Measurements from ENCODE around the gene TSKU.
A peak's percentile ranks its signal among the peaks of the same experiment; 100 is the strongest.

TSKU gene

GRCh38 chr11:76770642-76771445, 12.3 kb upstream of the TSKU start:
- DNase-seq, result no peak

DNA sequence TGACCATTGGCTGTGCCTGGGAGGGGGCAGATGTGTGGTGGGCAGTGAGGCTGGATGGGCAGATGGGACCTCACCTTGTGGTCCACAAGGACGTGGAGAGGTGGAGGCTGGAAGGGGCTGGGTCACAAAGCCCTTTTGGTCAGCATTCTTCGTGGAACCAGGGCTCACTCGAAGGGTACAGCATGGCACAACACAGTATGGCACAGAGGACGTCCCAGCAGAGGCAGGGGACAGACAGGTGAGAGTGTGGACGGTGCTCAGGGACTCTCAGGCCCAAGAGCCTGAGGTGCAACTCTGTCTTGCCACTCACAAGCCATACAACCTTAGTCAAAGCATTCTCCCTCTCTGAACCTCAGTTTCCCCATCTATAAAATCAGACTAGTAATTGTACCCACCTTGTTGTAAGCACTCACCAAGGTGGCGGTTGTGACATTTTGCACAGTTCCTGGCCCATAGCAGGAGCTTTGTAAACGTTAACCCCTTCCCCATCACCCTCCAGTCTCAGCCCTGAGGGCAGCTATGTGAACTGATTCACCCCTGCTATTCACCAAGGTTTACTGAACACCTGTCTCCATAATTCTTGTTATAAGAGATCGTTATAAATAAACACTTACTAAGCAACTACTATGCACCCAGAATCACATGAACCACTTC, 11.6 kb upstream of the TSKU start:
- no peak for DNase-seq

- no peak for DNase-seq
Measured at GRCh38 chr11:76772100-76772782, 10.9 kb upstream of the TSKU start.

GRCh38 chr11:76772783-76773106, 10.4 kb upstream of the TSKU start:
- DNase-seq, result no peak

DNA sequence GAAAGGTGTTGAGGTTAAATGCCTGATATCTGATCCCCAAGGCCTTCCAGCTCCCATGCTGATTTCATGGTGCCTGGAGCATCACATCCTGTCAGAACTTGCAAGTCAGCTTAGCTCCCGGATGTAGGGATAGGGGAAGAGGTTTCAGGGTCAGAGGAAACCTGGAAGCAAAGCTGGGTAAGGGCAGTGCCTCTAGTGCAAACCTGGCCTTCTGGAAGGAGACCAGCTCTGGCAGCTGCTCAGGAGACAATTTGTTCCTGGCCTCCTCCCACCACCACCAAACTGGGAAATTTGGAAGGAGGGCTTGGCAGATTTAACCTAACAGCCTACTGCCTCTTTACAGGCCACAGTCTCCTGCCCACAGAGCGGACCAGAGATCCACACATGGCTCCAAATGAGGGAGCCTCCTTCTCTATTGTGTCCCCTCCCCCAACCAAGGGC, 9.2 kb upstream of the TSKU start:
- DNase-seq, result no peak

- no peak for DNase-seq
Measured at GRCh38 chr11:76776472-76776871, 6.7 kb upstream of the TSKU start.

DNA sequence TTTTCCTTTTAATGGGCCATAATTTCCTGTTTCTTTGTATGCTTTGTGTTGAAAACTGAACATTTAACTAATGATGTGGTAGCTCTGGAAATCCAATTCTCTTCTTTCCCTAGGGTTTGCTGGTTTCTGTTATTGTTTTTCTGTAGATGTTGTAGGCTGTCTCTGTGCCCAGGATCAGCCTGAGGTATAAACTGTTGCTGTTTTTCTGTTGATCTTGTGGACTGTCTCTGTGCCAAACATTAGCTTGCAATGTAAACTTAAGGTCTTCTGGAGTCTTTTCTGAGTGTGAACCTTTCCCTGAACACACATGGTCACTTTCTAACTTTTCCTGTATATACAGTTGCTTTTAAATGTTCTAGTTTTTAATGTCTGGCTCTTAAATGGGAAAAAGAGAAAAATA, 5.9 kb upstream of the TSKU start:
- no peak for DNase-seq

DNA sequence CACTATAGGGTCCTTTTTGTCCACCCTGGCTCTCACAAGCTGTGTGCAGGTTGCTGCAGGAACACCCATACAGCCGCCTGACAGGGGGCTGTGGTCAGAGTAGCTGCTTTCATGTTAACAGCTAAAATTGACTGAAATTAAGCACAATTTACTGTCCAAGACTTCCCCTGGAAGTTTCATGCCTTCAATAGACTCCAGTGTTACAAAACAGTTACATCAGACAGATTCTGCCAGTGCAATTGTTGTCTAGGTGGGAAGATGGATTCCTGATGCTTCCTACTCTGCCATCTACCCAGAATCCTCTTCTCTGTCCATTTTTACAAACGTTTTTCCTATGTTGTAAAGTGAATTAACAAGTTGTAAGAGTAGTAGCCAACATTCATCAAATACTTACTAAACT, 5.3 kb upstream of the TSKU start:
- DNase-seq, result no peak

GRCh38 chr11:76778874-76779273, 4.3 kb upstream of the TSKU start:
- no peak for DNase-seq

DNA sequence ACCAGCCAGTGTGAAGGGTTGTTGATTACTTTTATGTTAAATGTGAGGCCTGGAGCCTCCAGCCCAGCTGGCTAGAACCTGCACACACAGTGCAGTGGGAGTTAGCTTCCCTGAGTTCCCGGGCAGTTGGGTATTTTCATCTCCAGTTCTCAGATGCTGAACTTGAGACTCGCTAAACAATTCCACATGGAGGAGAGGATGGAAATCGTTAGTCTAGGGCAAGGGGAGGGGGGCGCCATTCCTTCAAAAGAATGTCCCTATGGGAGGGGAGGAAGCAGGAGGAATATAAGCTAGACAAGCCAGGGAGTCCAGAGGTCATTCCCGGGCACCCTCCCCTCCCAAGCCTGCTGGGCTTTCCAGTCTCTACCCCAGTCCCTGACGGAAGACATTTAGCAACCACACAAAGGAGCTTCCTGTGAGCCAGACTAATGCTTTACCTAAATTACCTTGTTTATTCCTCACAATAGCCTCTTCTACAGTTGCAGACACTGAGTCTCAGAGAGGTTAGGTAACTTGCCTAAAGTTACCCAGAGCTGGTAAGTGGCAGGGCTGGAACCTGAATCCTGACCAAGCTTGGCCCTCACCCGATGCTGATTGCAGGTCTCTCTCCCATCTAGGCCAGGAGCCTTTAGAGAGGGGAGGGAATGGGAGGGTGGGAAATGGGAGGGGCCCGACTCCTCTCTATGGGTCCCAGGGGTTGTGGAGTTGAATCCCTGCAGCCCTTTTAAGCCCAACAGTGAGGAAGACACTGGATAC, 1.9 kb upstream of the TSKU start:
- DNase-seq, result no peak

DNA sequence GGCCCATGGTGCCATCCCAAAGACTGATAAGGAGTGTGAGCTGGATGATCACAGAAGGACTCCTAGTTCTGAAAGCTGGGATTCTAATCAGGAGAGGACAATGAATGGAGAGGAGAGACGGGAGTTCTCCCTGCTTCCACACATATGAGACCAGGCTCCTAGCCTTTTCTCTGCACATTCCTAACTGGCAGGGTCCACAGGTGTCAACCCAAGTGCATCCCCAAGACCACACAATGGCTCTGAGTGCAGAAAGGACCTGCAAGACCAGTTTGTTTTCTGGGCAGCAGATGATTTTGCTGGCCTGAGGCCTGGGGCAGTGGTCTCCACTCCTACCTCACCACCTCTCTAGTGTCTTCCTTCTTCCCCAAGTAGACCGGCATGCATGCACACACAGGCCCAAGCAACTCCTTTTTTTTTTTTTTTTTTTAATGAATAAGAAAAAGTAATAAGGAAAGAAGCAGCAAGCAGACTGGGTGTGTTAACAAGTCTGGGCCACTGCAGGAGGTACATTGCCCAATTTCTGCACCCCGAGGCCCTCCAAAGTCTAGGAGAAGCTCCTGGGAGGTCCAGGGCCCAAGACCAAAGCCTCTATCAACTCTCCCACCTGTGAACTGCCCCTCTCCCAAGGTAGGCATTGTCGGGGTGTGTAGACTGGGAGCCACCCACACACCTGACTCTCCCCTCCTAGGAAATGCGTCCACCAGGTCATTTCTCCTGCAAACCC, 1.2 kb upstream of the TSKU start:
- DNase-seq, result no peak

- peak; percentile 91 for DNase-seq
Measured at GRCh38 chr11:76782531-76783293, 444 bp upstream of the TSKU start.

- DNase-seq, result peak; percentile 26
Measured at GRCh38 chr11:76783896-76784813, 999 bp downstream of the TSKU start.

DNA sequence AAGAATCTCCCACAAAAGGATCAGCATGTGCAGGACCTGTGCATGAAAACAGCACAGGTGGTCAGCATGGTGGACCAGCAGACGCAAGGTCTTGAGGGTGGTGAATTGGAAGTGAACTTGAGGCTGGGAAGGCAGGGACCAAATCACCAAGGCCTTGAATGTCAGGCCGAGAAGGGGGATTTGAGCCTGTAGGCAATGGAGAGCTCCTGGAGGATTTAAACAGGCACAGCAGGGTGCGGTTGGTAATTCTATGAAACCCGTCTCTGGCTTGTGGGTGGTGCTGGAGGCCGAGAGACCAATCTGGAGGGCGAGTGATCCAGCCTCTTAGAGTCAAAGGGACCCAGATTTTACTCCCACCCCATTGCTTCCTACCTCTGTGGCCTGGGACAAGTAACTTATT, 2.4 kb downstream of the TSKU start:
- DNase-seq, result no peak

GRCh38 chr11:76786016-76786415, 2.9 kb downstream of the TSKU start:
- no peak for DNase-seq

GRCh38 chr11:76786441-76787014, 3.4 kb downstream of the TSKU start:
- DNase-seq, result no peak

DNA sequence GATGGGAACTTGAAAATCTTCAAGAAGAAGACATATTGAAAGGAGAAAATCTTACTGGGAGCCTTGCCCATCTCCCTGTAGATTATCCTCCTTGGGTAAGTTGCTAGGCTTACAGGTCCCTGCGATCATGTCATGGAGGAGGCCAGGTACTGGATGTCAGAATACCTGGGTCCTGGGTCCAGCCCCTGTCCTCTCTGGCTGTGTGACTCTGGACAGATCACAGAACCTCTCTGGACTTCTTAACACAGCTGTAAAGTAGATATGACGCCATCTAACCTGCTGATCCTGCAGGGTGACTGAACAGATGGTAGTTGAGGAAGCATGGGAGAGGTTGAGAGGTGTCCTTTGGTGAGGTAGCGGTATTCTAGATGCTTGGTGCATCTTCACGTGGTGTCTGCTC, 4.1 kb downstream of the TSKU start:
- DNase-seq, result no peak

GRCh38 chr11:76787911-76788596, 4.9 kb downstream of the TSKU start:
- no peak for DNase-seq

- no peak for DNase-seq
Measured at GRCh38 chr11:76788661-76789442, 5.7 kb downstream of the TSKU start.
